Mononuclear cell (primary cell): ENCODE results near the gene PPP4R3C. TPM values are rescaled to one million over a fixed set of nuclear protein-coding genes. Genes with fewer than 3 reads are reported as not detected.

ENCODE experiments used
- total RNA-seq: library from RNA; depleted of rRNA; stranded (reverse); fragments of >200 nt; gene quantifications from one replicate; pipeline ENCODE4 v1.2.3, GENCODE V29; 2012

Gene PPP4R3C
- total RNA-seq, 1 donor, result 0.10 TPM

Other genes with a start within 250 kb of the PPP4R3C start
- gene DCAF8L2, start 127.0 kb upstream of the PPP4R3C start, total RNA-seq, result 0.10 TPM